ENCODE measurements around the gene CENPO.
"Not testable (repeated sequence)": the region's sequence is repeated elsewhere in the genome, so short reads cannot be mapped to it uniquely, and the experiment has no call there.

Gene CENPO

DNA sequence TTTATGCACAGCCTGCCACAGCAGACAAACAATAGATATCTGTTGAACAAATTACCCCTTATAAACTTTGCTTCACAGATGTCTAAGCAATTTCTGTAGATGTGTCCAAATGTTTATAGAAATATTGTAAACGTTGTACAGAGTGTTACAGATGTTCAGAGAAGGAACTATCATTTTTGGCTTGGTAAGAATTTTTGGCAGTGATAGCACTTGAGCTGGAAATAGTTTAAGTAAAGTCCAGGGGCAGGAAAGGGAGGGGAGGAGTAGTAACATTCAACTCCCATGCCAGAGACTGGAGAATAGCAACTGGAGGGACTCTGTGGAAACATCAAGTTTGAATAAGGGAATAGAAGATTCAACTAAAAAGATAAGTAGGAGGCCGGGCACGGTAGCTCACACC lies 4.4 kb upstream of the CENPO start:
- no peak for DNase-seq (ENCODE audit: low read depth)

DNA sequence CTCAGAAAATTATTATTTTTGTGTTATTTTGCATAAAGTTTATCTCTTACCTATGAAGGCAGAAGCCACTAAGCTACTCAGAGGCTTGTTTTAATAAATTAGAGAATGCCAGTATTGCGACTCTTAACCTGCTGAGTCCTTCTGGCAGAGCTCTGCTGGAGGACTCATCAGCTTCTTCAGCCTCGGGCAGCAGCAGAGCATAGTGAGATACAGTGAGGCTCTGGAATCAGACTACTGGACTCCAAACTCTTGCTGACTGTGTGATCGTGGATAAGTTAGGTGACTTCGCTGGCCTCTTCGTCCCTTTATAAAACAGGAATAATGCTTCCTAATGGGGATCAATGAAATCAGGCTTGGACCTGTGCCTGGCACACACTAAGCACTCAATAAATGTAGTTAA lies 1.8 kb upstream of the CENPO start:
- DNase-seq (ENCODE audit: low read depth), result no peak

DNA sequence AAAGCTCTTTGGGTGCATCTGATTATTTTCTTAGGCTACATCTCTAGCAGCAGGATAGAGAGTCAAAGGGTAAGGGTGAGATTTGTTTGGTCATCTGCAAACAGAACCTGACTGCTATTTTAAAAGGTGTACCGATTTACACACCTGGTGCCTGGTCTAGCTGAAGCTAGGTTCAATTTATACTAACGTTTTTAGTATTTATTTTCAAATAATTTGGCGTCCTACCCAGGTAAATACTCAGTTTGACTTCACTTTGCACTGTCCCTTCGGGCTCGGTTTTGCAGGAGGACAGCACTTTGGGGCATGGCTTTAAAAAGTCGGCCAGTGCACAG lies 717 bp upstream of the CENPO start:
- DNase-seq (ENCODE audit: low read depth), result no peak

DNA sequence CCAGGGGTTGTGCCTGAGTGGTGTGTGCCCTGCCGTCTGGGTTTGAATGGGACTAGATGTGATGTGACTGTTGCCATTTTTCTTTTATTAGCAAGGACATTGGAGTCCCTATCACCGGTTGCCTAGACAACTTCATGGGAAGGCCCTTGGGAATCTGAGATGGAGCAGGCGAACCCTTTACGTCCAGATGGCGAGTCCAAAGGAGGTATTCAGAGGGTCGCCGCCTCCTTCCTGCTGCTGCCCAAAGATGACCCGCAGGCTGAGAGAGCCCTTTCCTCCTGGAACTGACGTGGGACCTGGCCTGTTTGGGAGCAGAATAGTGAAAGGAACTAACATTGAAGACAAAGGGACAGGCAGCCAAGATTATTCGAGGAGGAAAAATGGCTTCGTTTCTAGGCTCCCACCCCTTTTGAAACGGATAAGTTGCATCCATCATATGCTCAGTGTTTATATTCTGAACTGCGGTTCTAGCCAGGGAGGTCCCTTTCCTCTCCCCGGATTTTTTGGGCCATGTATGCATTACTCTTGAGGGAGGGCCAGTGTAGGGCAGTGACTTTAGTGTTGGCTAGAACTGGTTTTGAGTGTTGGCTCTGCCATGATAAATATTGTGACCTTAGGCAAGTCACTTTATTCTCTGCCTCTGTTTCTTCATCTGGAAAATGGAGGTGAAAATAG lies 673 bp downstream of the CENPO start:
- DNase-seq (ENCODE audit: low read depth), result no peak

DNA sequence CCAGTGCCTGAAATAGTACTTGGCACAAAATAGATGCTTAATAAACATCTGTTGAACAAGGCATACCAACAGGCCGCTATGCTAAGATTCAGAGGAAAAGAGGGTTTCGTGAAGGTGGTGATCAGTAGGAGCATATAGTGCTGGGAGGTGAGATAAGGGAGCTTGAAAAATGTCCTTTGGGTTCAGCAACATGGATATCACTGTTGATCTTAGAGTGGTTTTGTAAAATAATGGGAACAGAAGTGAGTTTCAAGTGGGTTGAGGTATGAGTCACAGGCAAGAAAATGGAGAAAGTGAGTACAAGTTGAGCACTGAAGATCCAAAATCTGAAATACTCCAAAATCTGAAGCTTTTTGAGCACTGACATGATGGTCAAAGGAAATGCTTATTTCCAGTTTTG lies 4.4 kb downstream of the CENPO start:
- no peak for DNase-seq (ENCODE audit: low read depth)

DNA sequence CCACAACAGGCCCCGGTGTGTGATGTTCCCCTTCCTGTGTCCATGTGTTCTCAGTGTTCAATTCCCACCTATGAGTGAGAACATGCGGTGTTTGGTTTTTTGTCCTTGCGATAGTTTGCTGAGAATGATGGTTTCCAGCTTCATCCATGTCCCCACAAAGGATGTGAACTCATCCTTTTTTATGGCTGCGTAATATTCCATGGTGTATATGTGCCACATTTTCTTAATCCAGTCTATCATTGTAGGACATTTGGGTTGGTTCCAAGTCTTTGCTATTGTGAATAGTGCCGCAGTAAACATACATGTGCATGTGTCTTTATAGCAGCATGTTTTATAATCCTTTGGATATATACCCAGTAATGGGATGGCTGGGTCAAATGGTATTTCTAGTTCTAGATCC lies 7.3 kb downstream of the CENPO start:
- not testable (repeated sequence) for DNase-seq (ENCODE audit: low read depth)

DNA sequence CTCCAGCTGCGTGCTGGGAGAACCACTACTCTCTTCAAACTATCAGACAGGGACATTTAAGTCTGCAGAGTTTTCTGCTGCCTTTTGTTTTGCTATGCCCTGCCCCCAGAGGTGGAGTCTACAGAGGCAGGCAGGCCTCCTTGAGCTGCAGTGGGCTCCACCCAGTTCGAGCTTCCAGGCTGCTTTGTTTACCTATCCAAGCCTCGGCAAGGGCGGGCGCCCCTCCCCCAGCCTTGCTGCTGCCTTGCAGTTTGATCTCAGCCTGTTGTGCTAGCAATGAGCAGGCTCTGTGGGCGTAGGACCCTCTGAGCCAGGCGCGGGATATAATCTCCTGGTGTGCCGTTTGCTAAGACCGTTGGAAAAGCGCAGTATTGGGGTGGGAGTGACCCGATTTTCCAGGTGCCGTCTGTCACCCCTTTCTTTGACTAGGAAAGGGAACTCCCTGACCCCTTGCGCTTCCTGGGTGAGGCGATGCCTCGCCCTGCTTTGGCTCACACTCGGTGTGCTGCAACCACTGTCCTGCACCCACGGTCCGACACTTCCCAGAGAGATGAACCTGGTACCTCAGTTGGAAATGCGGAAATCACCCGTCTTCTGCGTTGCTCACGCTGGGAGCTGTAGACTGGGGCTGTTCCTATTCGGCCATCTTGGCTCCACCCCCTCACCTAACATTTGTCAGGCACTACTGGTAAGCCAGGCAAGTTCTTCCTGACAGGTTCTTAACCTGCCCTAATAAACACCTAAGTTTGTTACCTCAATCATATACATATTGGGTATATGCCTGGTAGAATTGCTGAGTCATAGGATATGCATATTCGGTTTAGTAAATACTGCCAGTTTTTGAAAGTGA lies 12.8 kb downstream of the CENPO start:
- DNase-seq (ENCODE audit: low read depth), result not testable (repeated sequence)

DNA sequence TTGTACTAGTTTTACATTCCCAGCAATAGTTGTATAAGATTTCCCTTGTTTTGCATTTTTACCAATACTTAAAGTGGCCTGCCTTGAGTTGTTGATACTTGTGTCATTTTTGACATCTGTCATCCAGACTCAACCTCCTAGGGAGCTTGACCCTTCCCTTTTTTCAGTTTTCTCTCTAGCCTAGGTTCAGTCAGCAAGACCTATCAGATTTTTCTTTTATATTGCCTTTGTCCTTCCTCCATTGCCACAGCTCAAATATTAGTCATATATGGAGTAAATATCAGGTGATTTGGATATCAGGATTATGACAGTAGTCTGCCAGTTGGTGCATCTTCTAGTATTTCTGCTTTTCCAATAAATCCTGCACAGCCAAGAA lies 13.4 kb downstream of the CENPO start:
- no peak for DNase-seq (ENCODE audit: low read depth)

DNA sequence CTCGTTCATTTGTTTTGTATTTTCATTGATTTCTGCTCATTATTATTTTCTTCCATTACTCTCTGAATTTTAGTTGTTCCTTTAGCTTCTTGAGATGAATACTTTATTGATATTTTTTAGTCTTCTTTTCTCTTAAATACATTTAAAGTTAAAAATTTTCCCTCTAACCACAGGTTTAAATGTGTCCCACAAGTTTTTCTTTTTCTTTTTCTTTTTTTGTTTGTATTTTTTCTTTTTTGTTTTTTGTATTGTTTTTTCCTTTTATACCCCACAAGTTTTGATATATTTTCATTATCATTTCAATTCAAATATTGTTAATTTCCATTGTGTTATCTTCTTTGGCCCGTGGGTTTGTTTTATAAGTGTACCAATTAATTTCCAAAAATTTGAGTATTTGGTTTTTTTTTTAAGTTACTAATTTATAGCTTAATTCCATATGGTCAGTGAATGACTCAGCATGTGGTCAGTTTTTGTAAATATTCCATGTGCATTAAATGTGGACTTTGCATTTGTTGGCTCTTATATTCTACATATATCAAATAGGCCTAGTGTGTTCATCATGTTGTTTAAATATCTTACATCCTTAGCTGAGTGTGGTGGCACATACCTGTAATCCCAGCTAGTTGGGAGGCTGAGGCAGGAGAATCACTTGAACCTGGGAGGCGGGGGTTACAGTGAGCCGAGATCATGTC lies 16.2 kb downstream of the CENPO start:
- no peak for DNase-seq (ENCODE audit: low read depth)

DNA sequence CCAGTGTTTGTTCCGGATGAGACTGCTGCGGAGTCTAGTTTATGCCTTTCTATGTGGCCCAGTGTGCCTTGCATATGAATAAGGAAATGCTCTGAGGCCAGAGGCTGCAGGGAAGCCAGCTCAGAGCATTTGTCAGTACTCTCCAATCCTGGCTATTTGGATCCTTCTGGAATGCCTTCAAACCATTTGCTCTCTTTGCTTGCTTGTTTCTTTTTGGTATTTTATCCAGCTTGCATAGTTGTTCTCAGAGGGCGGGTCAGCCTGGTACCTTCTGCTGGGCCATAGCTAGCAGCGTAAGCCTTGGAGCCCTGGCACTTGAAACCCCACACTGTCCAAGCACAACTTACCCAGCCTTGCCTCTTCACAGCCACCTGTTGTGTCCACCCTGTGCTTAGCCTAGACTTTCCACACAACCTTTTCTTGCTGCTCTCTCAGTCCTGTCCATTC lies 20.5 kb downstream of the CENPO start:
- no peak for DNase-seq (ENCODE audit: low read depth)

DNA sequence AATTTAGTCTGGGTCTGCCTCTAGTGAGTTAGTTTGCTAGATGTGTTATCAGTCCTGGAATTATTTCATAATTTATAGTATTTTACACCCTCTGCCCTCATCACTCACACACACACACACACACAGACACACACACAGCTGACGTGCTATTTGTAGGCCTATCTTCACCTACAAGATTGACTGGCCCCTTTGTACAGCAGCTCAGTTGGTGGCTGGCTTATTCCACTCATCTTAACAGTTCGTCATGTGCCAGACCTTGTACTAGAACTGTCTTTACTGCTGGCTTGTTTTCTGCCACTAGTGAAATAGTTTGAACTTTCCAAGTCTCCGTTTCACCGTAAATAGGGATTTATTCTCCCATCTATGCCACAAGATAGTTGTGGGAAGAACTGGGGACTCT lies 21.3 kb downstream of the CENPO start:
- DNase-seq (ENCODE audit: low read depth), result no peak

DNA sequence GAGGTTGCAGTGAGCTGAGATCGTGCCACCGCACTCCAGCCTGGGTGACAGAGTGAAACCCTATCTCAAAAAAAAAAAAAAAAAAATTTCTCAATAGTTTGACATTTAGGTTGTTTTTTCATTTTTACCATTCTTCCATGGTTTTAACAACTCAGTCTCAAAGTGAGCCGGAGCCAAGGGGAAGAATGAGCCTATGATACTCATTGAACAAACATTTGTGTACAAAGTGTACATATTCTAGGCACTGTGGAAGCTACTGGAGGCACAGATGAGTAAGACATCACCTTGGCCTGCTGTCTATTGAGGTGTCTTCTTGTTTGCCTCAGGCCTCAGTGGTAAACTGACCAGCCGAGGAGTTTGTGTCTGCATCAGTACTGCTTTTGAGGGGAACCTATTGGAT lies 21.9 kb downstream of the CENPO start:
- DNase-seq (ENCODE audit: low read depth), result no peak

DNA sequence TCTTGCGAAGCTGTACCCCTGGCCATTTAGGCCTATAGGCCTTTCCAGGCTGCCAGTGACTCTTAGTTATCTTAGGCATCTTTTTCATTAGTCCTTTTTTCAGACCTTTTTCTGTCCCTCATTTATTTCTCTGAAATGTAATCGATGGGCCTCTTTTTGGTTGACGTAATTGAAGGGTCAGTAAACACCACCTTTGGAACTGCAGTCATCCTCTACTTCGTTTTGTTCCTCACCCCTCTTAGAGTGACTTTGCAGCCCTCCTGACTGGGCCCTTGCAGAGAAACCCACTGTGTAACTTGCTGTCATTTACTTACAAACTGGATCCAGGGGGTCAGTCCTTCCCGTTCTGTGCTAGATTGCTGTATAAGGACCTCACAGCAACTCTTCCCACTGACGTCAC lies 23.2 kb downstream of the CENPO start:
- no peak for DNase-seq (ENCODE audit: low read depth)

DNA sequence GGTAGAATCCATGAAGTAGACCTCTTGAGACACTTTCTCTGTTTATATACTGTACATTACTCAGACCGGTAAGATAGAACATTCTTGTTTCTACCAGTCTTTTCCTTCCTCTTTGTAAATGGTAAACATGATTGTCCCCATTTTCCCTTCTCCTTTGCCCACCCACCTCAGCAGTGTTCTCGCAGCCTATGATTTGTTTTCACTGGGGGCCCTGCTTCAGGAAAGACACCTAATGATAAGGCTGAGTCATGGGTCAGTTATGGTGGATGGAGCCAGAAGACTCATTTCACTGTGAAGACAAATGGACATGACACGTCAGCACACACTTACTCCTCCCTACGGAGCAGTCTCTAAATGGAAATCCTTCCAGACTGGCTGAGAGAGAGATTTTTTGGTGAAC lies 23.7 kb downstream of the CENPO start:
- no peak for DNase-seq (ENCODE audit: low read depth)

DNA sequence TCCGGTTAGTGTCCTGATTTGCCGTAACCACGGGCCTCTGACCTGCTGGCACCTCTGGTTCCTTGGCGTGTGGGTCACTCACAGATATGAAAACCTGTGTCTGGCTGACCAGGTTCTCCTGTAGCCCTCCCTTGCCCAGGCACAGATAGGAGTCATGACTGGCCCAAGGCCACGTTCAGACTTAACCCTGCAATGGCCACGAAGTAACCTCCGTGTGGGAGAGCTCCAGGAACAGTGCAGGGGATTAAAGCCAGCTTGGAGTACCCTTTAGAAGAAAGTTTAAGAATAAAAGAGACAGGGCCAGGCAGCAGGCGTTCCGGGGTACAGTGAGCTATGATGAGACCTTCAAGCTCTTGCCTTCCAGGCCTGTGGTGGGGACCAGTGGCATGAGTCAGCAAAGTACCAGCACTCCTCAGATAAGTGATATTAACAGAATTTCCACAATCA lies 25.5 kb downstream of the CENPO start:
- DNase-seq (ENCODE audit: low read depth), result no peak

DNA sequence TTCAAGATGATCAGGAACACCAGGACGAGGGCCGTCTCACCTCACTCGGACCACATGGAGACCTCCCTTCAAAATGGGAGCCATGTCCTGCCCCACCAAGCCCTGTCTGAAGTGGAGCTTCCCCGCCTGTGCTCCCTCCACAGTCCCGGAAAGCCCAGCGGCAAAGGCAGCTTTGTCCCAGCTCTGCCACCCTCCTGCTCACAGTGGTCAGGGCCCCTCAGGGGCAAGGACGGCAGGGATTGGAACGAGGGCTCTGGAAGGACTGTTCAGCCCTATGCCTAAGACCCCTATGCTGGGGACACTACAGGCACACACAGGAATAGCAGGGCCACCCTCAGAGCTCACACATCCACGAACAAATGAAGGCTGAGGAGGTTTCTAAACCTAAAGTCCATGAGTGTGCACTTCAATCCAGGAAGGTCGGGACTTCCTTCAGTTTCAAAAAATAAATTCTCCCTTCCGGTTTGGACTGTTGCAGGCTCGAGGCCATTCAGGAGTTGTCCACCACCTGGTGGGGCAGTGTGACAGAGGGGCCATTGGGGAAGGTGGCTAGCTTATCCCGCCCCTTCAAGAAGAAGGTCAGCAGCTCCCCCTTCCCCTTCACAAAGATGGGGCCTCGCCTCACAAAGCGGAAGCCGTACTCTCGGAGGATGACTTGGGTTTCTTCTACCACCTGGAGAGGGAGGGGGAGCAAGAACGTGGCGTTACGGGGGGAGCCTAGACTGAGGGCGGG lies 26.4 kb downstream of the CENPO start:
- DNase-seq (ENCODE audit: low read depth), result no peak

DNA sequence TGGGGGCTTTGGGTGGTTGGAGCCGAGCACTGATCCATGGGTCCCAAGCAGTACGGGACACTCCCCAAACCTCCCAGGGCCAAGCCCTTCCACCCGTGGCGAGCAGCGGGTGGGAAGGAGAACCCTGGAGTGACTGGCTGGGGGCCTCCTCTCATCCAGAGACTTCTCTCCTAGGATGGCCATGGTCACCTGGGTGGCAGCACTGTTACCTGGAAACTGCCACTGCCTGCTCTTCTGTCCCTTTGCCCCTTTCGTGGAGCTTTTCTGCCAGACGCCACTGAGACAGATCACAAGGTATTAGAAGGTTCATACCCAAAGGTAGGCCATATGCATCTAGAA lies 26.9 kb downstream of the CENPO start:
- DNase-seq (ENCODE audit: low read depth), result no peak

DNA sequence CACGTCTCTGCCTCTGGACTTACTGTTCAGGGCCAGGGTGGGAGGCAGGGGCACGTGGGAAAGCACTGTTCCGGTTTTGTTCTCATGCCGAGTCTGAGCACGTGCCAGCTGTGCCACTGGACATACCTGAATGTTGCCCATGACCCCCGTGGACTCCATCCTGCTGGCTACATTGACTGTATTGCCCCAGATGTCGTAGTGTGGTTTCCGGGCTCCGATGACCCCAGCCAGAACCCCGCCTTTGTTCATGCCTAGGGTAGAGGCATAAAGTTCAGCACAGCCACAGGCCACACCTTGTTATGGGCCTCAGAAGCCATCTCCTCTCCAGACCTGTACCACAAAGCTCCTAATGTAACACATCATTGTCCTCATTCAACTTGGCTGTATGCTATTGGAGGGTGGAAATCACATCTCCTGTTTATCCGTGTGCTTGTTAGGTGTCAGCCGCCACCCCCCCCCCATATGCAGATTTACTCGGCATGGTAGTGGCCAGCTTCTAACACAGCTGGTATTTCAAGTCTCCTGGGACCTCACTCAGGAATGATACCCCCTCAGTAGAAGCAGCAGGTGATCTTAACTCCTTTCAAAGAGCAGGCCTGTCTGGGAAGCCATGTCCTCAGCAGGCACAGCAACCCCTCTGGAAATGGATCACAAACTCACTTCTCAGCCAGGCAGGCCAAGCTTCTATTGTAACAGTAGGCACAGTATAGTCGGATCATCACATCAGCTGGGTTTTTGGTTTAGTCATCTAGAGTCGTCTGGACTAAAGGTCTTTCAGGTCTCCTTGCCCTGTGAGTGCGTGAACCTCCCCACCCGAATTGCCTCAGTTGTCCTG lies 27.6 kb downstream of the CENPO start:
- no peak for DNase-seq (ENCODE audit: low read depth)

DNA sequence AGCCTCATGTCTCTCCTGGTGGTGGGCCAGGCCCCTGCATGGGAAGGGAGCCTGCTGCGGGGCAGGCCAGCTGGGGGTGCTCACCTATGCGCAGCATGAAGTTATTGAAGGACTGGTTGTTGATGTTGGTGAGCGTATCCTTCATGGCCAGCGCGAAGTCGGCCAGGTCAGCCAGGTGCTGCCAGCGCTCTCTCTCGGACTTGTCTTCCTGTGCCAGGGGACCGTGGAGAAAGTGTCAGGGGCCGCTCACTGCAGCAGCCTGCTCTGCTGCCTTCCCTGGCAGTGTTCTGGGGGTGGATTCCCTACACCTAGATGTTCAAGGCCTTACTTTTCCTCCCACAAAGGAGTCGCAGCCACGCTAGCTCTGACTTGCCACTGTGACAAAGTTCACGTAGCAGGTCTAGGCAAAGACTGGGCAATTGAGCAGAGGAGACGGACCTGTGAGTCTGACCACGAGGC lies 28.2 kb downstream of the CENPO start:
- DNase-seq (ENCODE audit: low read depth), result no peak

DNA sequence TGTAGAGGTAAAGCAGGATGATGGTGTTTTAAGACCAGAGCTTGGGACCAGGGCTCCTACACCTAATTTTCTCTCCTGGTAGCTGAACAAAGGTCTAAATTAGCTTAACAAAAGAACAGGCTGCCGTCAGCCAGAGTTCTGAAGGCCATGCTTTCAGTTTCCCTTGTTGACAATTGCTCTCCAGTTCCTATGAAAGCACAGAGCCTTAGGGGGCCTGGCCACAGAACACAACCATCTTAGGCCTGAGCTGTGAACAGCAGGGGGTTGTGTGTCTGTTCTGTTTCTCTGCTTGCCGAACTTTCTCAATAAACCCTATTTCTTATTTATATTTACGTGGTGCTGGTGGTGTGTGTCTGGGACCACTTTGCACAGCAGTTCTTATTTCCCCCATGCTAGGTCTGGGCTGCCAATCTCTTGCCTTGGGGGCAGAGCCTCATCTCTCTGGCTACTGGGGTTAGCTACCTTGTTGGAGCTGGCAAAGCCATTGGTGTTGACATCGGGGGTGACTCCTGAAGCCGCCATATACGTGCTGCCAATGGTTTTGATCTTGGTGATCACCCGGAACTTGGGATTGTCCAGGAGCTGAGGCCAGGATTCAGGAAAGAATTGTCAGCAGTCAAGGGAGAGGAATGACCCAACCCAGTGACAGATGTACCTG lies 29.0 kb downstream of the CENPO start:
- DNase-seq (ENCODE audit: low read depth), result no peak

DNA sequence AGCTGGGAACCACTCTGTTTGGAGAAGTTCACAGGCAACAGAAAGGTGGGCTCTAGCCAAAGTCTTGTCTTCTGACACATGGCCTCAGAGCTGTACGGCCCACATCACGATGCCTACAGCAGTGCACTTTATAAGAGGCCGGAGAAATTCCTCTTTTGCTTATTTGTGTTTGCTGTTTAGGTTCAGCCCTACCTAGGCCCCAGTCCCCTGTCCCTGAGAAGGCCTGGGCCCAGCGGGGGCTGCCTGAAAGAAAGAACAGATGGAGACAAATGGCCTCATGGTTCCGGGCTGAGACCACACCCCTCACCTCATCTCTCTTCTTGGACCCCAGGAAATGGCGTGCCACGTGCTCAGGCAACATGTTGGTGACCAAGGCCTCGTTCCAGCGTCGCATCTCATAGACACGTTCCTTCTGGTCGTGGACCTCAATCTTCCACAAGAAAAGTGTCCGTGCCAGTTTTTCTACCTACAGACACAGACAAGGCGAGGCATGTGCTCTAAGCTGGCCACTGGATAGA lies 30.9 kb downstream of the CENPO start:
- no peak for DNase-seq (ENCODE audit: low read depth)

Data from stimulated activated CD4-positive, alpha-beta T cell treated with anti-CD3 and anti-CD28 coated beads, Interleukin-2, amount 100 ng/mL, for 4 hours (primary cell).